Tibial nerve (tissue), 4 donors: ENCODE measurements around the gene ASXL3. TPM values are rescaled to one million over a fixed set of nuclear protein-coding genes. Genes with fewer than 3 reads are reported as not detected.

Experiments used
- DNase-seq, 2 donors: peaks; one replicate each; pipeline ENCODE4 v3.0.0-alpha.2; 2019; ENCODE audit warnings: low spot score in 2 of 2
- H3K27ac ChIP-seq, 4 donors: fragments of 200-600 bp; sonication (generic) in 3 of 4; one replicate each; pipeline ENCODE4 v1.5.1; 2017 to 2019; ENCODE audit warnings: mild to moderate bottlenecking in 1 of 4
- H3K27me3 ChIP-seq, 2 donors: fragments of 200-600 bp; sonication (generic) in 1 of 2; one replicate each; pipeline versions ENCODE4 v1.5.1 to v1.6.0; 2017 to 2019
- H3K36me3 ChIP-seq, 3 donors: fragments of 200-600 bp; sonication (generic); one replicate each; pipeline ENCODE4 v1.5.1; 2018 to 2019
- H3K4me1 ChIP-seq, 4 donors: fragments of 200-600 bp; sonication (generic) in 3 of 4; one replicate each; pipeline ENCODE4 v1.5.1; 2017 to 2019
- H3K4me3 ChIP-seq, 4 donors: fragments of 200-600 bp; sonication (generic) in 3 of 4; one replicate each; pipeline ENCODE4 v1.5.1; 2017 to 2019; ENCODE audit warnings: mild to moderate bottlenecking in 1 of 4, moderate library complexity in 1 of 4
- H3K9me3 ChIP-seq, 4 donors: fragments of 200-600 bp; sonication (generic) in 3 of 4; one replicate each; pipeline ENCODE4 v1.5.1; 2017 to 2019
- EP300 ChIP-seq, 2 donors: sonication (generic); formaldehyde crosslinking; IDR thresholded peaks; one replicate each; pipeline ENCODE4 v1.6.1; 2017; ENCODE audit warnings: antibody characterized with exemption in 2 of 2, mild to moderate bottlenecking in 1 of 2
- POLR2A ChIP-seq, 2 donors: fragments of 450-650 bp; IDR thresholded peaks; one replicate each; pipeline ENCODE4 v1.6.1; 2017; ENCODE audit warnings: antibody characterized with exemption in 2 of 2, mild to moderate bottlenecking in 2 of 2, moderate library complexity in 2 of 2
- WGBS, 2 donors: methylation state at CpG; one replicate each; pipeline ENCODE4 v1.1.5; 2018; 5-methylcytosine and 5-hydroxymethylcytosine counted together
- total RNA-seq, 4 donors: library from RNA; depleted of rRNA; stranded (reverse); fragments of >200 nt; gene quantifications; one replicate each; pipeline ENCODE4 v1.1.0, GENCODE V29; 2016
- TF ChIP-seq, protein P1 (sequence below), 5 experiments: fragments of 200-600 bp in 3 of 5; fragments of 450-650 bp in 2 of 5; sonication (generic) in 3 of 5; IDR thresholded peaks; one replicate each; pipeline ENCODE4 v1.5.1; 2016 to 2019; ENCODE audit warnings: antibody characterized with exemption in 5 of 5, mild to moderate bottlenecking in 3 of 5, moderate library complexity in 2 of 5

Gene ASXL3
- total RNA-seq, 4 donors from 2014 or later = 3.7 to 7.2 (median 6.2) TPM

DNA sequence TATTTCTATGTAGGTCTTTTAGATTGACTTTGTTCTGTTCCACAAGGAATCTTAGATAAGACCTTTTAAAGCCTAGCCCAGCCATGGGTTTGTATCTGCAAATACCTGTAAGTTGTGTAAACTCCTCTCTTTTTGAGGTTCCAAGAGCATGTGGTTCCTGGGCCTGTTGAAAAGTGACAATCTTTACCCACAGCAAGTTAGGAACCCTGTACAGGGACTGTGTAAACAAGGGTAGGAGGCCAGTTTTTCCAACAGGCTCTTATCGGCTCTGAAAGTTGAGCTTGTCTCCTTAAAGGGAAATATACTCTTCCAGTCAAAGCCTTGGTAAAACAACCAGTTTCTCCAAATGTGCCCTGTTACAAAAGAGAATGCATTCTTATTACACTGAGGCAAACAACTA, 15.3 kb upstream of the ASXL3 start:
- TF ChIP-seq POLR2A (IDR thresholded peaks at IDR 0.05) (no peak), EP300 (IDR thresholded peaks at IDR 0.05) (no peak)
- TF ChIP-seq, protein P1, sequence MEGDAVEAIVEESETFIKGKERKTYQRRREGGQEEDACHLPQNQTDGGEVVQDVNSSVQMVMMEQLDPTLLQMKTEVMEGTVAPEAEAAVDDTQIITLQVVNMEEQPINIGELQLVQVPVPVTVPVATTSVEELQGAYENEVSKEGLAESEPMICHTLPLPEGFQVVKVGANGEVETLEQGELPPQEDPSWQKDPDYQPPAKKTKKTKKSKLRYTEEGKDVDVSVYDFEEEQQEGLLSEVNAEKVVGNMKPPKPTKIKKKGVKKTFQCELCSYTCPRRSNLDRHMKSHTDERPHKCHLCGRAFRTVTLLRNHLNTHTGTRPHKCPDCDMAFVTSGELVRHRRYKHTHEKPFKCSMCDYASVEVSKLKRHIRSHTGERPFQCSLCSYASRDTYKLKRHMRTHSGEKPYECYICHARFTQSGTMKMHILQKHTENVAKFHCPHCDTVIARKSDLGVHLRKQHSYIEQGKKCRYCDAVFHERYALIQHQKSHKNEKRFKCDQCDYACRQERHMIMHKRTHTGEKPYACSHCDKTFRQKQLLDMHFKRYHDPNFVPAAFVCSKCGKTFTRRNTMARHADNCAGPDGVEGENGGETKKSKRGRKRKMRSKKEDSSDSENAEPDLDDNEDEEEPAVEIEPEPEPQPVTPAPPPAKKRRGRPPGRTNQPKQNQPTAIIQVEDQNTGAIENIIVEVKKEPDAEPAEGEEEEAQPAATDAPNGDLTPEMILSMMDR (IDR thresholded peaks at IDR 0.05) = no peak
- Histone ChIP-seq H3K27ac (no peak overlapping the region), H3K4me1 (no peaks in the 10 kb centered on the region), H3K9me3 (peaks cover 0 to 7% (median 0%) of the 10 kb centered on the region in 4 donors), H3K36me3 (no peaks in the 10 kb centered on the region), H3K4me3 (no peak overlapping the region), H3K27me3 (no peaks in the 10 kb centered on the region)
- WGBS, 2 donors = 30 to 69% methylated on average over 1 of the region's 1 CpG
- no peak for DNase-seq

DNA sequence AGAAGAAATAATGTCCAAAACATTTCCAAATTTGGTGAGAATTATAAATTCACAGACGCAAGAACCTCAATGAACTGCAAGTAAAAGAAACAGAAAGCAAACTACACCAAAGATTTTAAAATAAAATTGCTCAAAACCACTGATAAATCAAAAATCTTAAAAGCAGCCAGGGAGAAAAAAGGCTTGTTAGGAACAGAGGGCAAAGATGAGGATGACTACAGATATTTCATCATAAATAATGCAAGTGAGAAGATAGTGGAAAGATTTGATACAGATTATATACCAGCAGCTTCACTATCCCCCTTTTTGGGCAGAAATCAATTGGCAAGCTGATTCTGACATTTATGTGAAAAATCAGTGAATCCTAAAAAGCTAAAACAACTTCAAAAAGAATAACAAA, 10.3 kb upstream of the ASXL3 start:
- H3K36me3 ChIP-seq = no peaks in the 10 kb centered on the region
- H3K4me1 ChIP-seq = no peaks in the 10 kb centered on the region
- no peak overlapping the region for H3K27ac ChIP-seq
- peaks cover 0 to 10% (median 0%) of the 10 kb centered on the region in 4 donors for H3K9me3 ChIP-seq
- 88 to 98% methylated on average over 1 of the region's 1 CpG for WGBS, 2 donors
- H3K27me3 ChIP-seq = no peaks in the 10 kb centered on the region
- TF ChIP-seq POLR2A (IDR thresholded peaks at IDR 0.05) (no peak), EP300 (IDR thresholded peaks at IDR 0.05) (no peak)
- TF ChIP-seq, protein P1 (IDR thresholded peaks at IDR 0.05) = no peak
- no peak overlapping the region for H3K4me3 ChIP-seq
- no peak for DNase-seq

DNA sequence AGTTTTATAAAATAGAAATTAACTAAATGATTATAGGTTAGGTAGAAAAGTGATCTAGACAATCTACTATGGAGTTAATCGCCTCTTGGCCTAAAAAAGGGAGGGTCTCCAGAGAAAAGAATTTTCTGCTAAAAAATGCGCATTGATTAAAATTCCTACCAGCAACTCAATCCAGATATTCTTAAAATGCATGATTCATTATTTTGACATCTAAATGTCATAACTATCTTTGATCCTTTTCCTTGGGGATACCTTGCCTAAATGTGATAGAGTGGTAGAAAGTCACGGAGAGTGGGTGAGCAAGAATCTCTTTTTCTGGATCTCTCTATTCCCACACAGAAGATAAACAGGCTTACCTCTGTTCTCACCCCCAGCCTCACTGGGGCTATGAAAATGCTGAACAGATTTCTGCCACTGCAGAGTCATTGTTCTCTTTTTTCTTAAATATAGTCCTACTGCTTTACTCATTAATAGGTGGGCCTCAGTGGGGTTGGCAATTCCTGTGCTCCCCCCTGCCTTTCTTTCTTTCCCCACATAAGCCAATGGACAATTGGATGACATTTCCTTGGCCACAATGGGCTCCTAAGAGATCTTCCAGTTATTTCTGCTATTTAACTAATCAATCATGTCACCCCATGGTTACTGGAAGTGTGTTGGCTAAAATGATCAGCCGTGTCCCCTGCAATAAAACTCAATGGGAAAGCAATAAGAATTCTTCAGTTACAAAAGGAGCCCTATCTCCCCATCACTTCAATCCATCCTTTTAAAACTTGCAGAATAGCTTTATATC, 5.8 kb upstream of the ASXL3 start:
- peaks cover 0 to 21% (median 0%) of the 10 kb centered on the region in 4 donors for H3K4me1 ChIP-seq
- WGBS, 2 donors = 78 to 85% methylated on average over 4 of the region's 4 CpGs
- H3K4me3 ChIP-seq = no peak overlapping the region
- TF ChIP-seq EP300 (IDR thresholded peaks at IDR 0.05) (no peak), POLR2A (IDR thresholded peaks at IDR 0.05) (no peak)
- TF ChIP-seq, protein P1 (IDR thresholded peaks at IDR 0.05) = no peak
- H3K27ac ChIP-seq = no peak overlapping the region
- no peaks in the 10 kb centered on the region for H3K36me3 ChIP-seq
- no peaks in the 10 kb centered on the region for H3K27me3 ChIP-seq
- peaks cover 0 to 8% (median 0%) of the 10 kb centered on the region in 4 donors for H3K9me3 ChIP-seq
- DNase-seq = no peak

DNA sequence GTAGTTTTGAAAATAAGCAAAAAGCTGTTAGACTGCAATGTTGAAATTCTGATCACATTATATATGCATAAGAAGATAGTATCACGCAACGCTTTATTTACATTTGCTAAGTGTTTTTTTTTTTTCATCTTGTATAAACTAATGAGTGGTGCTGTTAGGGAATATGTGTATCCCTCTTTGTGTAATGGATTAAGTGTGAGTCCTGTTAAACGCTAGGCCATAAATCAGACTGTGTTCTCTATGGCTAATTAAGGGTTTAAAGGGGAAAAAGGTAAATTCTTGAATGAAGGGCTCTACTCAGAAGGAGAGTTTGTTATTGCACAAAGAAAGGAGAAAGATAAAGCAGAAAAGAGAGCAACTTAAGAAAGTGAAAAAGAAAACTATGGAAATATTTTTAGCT, 4.8 kb upstream of the ASXL3 start:
- Histone ChIP-seq H3K27ac (no peak overlapping the region), H3K27me3 (no peaks in the 10 kb centered on the region), H3K36me3 (no peaks in the 10 kb centered on the region), H3K9me3 (no peaks in the 10 kb centered on the region), H3K4me3 (no peak overlapping the region), H3K4me1 (peaks cover 0 to 23% (median 0%) of the 10 kb centered on the region in 4 donors)
- TF ChIP-seq EP300 (IDR thresholded peaks at IDR 0.05) (no peak), POLR2A (IDR thresholded peaks at IDR 0.05) (no peak)
- TF ChIP-seq, protein P1 (IDR thresholded peaks at IDR 0.05) = no peak
- no peak for DNase-seq
- 90 to 91% methylated on average over 3 of the region's 3 CpGs for WGBS, 2 donors

DNA sequence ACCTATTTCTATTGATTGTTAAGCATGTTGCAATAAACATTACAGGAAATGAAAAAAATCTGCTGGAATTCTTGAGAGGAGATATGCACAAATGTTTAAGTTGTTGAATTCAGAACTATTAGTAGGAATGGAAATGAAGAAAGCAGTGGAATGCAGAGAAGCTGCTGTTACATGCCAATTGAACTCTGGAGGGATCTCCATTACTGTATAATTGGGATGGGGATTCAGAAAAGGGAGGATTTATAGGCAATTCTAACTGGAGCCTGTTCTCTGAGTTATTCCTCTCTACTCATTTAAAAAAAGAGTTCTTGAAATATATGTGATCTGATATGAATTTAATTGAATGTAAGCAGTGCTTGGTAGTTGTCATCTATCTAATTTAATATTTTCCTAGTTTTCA, 2.6 kb upstream of the ASXL3 start:
- peak overlapping the region in 2 of 4 donors; percentile 25 to 34 for H3K27ac ChIP-seq
- DNase-seq = no peak

More for the DNA sequence above, 2.6 kb upstream of the ASXL3 start:
- no peak for TF ChIP-seq EP300 (IDR thresholded peaks at IDR 0.05)
- no peak for TF ChIP-seq POLR2A (IDR thresholded peaks at IDR 0.05)
- TF ChIP-seq, protein P1 (IDR thresholded peaks at IDR 0.05) = no peak
- Histone ChIP-seq H3K9me3 (no peaks in the 10 kb centered on the region), H3K4me1 (peaks cover 0 to 33% (median 0%) of the 10 kb centered on the region in 4 donors), H3K27me3 (no peaks in the 10 kb centered on the region), H3K4me3 (no peak overlapping the region), H3K36me3 (no peaks in the 10 kb centered on the region)
